HG02885 (cell line): ENCODE measurements around the gene GTPBP6.

Source experiments
- ATAC-seq: cut with Tn5 transposase; IDR thresholded peaks from one replicate; pipeline ENCODE4 v1.9.1; 2021; ENCODE audit warnings: mild to moderate bottlenecking; ENCODE audit not compliant: unreplicated experiment, poor library complexity

The GTPBP6 gene

GRCh38 chrX:318739-319578 is at the start of gene GTPBP6:
Gene GTPBP6 (minus strand): TSS chrX:318796. CDS start chrX:318787, 9 bp downstream.
- ATAC-seq: peak; percentile 83

GRCh38 chrX:367866-368265 is 49.3 kb upstream of the GTPBP6 start:
- ATAC-seq: no peak

- no peak for ATAC-seq
Measured at GRCh38 chrX:367349-367748, 48.8 kb upstream of the GTPBP6 start.

- ATAC-seq: no peak
Measured at GRCh38 chrX:363621-364375, 45.2 kb upstream of the GTPBP6 start.

GRCh38 chrX:362937-363620 is 44.5 kb upstream of the GTPBP6 start:
- no peak for ATAC-seq

GRCh38 chrX:362351-362750 is 43.8 kb upstream of the GTPBP6 start:
- no peak for ATAC-seq

- no peak for ATAC-seq
Measured at GRCh38 chrX:361231-362145, 42.9 kb upstream of the GTPBP6 start.

- ATAC-seq: no peak
Measured at GRCh38 chrX:360496-361150, 42.0 kb upstream of the GTPBP6 start.

GRCh38 chrX:358651-359143 is 40.1 kb upstream of the GTPBP6 start:
- no peak for ATAC-seq

GRCh38 chrX:357693-358471 is 39.3 kb upstream of the GTPBP6 start:
- ATAC-seq: no peak

GRCh38 chrX:357035-357692 is 38.6 kb upstream of the GTPBP6 start:
- ATAC-seq: no peak

- no peak for ATAC-seq
Measured at GRCh38 chrX:356385-357034, 37.9 kb upstream of the GTPBP6 start.

GRCh38 chrX:355329-356050 is 36.9 kb upstream of the GTPBP6 start:
- no peak for ATAC-seq

GRCh38 chrX:353566-354535 is 35.3 kb upstream of the GTPBP6 start:
- ATAC-seq: no peak

GRCh38 chrX:352582-353314 is 34.2 kb upstream of the GTPBP6 start:
- ATAC-seq: no peak
